GM18502 (cell line): ENCODE measurements around the gene GIT1.
A peak's percentile ranks its signal among the peaks of the same experiment; 100 is the strongest.
"Not testable (repeated sequence)": the region's sequence is repeated elsewhere in the genome, so short reads cannot be mapped to it uniquely, and the experiment has no call there.

Experiments
- ATAC-seq: cut with Tn5 transposase; IDR thresholded peaks from one replicate; pipeline ENCODE4 v1.9.1; 2021; ENCODE audit warnings: mild to moderate bottlenecking; ENCODE audit not compliant: unreplicated experiment, poor library complexity

GIT1 gene

DNA sequence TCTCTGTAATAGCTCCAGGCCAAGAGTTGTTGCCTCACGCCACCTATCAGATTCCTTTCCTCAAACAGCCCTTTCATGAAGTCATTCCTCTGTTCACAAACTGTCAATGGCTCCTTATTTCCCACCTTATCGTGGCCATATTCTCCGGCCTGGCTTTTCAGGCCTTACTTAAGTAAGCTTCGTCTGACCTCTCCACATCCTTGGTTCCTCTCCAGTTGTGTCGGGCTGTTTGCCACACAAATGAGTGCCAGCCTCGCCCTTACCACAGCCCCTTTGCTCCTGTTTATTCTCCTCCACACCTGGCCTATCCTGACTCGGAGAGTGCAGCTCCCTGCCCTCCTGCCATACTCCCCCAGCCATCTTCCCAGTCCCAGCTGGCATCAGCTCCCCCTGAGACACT is 18.9 kb downstream of the GIT1 start:
- no peak for ATAC-seq

DNA sequence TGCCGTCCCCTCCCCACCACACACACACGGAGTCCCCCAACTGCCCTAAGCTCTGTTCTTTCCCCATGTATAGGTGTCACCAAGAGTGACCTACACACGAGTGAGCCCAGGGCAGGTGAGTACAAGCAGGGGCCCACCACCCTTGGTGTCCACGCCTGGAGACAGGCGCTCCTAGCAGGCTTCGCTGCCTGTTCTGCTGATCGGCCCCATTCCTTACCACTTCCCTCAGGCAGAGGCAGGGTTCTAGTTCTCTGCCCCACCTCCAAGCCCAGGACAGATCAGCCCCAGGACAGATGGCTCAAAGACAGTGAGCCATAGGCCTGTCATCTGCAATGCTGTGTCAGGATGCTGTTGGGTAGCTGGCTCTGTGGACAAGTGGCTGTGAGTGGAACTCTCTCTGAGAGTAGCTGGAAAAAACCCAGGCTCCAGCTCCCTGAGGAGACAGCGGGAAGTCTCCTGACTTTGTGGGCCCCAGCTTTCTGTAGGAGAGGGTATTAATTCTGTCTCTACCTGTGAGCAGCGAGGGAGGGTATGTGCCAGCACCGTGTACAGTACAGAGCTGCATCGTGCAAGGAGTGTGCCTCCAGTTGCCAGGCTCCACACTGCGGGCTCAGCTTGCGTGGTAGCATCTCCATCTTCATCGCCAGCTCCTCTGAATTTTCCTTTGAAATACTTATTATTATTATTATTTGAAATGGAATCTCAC is 20.1 kb downstream of the GIT1 start:
- ATAC-seq = no peak

DNA sequence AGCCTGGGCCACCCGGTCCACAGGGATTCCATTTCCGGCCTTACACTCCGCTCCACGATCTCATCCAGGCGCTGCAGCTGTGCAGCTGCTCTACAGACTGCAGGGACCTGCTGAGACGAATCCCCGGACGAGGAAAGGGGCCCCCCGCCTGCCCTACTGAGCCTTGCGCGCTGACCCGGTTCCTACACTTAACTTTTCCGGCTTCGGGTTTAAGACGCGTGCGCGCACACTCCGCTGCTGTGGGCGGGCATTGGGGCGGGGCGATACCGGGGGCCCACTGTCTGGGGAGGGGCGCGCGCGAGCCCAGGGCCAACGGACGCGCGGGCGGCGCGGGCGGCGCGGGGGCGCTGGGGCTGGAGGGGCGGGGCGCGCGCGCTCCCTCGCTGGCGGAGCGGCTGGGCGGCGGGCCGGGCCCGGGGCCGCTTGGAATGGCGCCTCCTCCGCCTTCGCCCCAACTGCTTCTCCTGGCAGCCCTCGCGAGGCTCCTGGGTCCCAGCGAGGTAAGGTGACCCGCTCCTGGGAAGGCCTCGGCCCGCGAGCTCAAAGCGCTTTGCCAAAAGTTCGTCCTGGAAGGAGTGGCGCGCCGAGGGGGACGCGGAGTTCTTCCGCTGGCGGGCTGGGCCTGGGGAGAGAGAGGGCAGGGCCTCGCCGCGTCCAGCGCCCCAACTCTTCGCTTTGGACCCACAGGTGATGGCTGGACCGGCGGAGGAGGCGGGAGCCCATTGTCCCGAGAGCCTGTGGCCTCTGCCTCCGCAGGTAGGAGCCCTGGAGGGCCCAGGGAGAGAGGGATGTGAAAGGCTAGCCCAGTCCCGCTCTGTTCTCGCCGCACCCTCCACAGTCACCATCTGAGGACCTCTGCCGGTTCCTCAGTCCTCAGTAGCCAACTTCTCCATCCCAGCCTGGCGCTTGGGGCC is 20.9 kb downstream of the GIT1 start, which contains the start of gene TP53I13:
Gene TP53I13 (plus strand): TSS at position 371 of the 914 bp plus-strand sequence. CDS start 58 bp downstream, at position 429.
- peak; percentile 50 for ATAC-seq

DNA sequence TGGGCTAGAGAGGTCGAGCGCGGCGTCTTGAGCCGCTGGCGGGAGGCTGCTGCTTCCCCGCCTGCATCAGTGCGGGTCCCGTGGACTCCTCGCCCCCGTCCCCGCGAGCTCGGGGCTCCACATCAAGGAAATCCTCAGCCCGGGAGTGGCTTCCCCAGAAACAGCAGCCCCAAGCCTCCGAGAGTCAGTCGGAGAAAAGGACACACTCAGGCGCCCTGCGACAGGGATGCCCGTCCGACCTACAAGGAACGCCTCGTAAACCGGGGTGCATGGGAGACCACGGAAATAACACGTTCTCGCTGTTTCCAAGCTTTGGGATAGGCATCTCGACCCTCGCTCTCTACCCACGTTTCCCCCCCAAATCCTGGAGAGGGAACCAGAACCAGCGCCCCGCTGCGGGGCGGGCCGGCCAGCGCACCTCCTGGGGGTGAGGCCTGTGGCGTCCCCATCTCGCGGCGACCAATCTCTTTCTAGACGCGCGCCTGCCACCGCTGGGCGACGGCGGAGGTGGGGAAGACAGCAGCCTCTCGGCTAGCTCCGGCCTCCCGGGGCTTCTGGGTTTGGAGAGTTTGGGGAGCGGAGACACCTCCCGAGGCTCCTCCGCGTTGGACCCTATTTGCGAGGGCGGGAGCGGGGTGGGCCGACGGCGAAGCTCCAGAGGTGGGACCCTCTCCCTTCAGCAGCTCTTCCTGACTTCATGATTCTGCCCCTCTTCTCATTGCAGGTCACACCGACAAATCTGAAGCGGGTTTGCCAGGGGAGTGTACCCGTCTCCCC is 21.7 kb downstream of the GIT1 start:
- ATAC-seq = peak; percentile 44

DNA sequence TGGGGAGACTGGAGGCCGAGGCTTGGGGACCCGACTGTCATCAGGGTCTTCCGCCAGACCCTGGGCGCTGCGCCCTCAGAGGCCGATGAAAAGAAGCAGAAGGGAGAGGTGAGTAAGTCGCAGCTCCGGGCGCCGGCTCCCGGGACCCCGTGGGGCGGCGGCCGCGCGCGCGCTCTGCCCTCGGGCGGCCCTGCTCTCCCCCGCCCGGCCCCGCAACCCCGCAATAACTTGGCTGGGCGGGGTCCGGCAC is 22.2 kb downstream of the GIT1 start:
- ATAC-seq = peak; percentile 2

DNA sequence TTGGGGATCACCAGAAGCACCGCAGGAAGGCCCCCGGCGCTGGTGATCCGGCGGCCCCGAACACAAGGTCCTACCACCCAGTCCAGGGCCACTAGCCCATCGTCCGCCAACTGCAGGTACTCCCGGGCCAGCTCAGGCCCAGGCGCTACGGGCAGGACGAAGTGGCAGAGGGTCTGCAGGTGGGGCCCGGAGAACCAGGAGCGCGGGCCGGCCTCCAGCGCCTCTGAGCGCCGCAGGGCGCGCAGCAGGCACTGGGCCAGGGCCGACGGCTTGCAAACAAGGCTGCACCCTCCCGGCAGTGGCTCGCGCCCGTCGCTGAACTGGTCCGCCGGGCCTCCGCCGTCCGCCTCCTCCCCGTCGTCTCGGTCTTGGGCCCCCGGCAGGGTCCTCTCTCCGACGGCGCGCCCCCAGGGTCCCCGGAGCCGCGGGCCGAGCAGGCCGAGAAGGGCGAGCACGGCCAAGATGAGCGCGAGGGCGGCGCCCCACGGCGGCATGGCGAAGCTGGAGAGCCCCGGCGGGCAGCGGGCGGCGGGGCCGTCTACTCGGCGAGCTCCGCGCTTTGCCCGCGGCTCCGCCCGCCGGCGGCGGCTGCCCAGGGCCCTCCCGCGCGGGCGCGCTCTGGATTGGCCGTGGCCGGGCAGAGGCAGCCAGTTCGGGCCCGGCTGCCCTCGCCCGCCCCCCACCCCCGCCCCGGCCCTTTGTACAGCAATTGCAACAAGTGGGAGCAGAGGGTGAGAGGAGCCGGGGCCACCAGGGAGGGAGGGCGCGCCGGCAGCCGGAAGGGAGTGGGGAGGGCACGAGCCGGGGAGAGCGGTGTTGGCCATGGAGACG is 22.8 kb downstream of the GIT1 start, which contains the start of gene ABHD15:
Gene ABHD15 (minus strand): TSS at position 565 of the 831 bp plus-strand sequence. CDS start 71 bp downstream, at position 494.
- peak; percentile 25 for ATAC-seq

DNA sequence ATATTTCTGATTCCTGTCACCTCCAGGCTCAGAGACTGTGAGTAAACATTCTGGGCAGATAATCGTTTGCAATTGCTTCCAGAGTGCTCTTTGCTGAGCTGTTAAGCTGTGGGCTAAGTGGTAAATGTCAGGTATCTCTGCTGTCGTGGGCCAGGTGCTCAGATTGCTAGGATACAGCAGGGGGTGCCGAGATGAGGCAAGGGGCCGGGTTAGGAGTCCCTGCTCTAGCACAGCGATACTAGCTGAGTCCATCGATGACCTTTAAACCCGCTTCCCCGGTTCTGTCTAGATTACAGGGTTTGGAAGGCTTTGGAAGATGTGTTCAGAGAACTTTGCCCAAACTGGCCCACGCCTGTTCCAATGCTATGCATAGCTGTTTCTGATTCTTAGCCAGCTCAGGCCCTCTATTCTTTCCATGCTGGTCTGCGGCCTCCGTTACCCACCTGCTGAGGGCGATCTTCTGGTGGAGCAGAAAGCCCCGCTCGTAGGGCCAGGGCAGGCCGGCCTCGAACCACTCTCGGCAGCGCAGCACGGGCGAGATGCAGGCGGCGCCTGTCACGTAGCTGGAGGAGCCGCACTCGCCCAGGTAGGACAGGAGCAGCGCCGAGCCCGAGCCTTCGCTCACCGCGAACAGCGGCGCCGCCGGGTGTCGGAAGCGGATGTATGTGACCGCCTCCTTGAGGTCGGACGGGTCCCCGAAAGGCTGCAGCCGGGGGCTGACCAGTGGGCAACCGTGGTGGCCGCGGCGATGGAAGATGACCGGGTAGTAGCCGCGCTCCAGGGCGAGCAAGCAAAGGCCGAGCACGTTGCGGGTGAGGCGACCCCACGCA is 23.6 kb downstream of the GIT1 start:
- ATAC-seq = peak; percentile 16

DNA sequence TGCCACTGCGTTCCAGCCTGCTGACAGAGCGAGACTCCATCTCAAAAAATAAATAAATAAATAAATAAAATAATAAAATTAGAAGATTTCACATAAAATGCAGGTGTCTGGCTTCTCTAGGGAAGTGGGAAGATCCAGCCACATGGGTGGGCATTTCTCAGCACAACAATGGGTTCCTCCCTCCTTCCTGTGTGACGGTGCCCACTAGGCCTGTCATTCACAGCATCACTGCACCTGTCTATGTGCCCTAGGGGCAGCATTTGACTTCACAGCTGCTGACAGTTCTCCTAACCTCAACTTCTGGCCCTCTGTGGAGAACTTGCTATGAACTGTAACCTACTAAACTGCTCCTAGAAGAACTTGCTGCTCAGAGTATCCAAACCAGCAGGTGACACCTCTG is 25.6 kb downstream of the GIT1 start:
- ATAC-seq = no peak

DNA sequence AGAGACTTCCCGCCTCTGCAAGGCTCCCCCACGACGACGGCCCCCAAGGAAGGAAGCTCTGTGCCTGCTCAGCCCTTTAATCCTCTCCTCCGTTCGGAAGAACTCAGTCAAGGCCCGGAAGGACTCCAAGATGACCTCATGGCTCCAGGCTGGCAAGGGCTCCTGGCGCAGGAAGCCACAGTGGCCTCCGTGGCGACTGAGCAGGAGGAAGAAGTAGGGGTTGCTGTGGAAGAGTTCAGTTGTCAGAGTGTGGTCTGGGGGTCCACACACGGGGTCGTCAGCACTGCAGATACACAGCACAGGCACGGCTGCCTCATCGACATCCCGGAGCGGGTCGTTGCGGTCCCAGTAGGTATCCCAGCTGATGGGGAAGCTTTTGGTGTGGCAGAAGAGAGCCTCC is 26.8 kb downstream of the GIT1 start:
- ATAC-seq = no peak

DNA sequence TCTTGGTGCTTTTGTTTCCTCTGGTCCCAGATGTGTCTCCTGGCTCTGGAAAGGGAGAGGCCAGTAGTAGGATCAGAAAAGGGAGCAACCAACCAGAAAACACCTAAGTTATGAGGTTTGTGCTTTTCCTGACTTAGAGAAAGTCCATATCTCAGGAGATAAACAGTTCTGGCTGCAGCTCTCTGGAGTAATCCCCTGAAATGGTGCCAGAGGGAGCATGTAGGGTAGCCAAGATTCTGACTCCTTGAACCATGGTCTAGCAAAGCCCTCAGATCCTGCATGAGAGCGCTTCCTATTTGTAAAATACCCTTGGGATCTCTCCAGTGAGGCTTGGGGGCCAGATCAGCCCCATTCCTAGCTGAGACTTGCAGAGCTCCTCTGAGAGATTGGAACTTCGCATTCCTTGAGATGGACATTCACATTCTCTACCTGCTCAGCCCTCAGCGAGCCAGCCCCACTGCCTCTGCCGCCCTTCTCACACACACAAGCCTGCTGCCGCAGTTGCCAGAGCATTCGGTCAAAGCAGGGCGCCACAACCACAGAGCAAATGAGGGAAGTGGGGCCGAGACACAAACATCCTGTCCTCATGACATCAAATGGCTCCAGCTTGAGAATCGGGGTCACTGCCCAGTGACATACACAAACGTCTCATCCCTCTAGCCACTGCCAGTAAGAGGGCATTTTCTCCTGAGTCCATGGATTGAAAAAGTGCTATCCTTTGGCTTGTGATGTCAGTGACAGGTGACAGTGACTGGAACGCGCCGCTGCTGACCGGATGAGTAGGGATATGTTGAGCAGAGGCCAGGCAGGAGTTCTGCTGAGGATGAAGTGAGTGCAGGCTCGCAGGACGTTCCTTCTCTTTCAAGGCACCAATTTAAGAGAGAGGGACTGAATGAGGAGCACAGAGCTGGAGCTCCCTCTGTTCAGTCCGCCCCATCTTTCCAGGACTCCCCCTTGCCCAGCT is 27.6 kb downstream of the GIT1 start:
- ATAC-seq = no peak

DNA sequence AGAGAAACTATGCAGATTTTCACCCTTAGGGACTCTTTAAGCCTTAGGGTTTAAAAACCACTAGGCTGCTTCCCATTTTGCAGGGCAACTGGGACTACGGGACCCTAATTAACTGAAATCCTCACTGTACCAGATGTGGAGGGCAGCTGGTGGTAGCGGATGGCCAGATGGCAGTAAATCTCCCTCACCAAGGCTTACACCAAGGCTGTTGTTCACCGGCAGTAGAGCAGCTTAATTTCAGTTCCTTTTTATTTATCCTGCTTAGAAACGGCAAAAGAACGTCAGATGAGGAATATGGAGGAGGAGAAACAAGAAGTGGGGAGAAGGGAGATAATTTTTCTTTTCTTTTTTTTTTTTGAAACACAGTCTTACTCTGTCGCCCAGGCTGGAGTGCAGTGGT is 29.1 kb downstream of the GIT1 start:
- no peak for ATAC-seq

DNA sequence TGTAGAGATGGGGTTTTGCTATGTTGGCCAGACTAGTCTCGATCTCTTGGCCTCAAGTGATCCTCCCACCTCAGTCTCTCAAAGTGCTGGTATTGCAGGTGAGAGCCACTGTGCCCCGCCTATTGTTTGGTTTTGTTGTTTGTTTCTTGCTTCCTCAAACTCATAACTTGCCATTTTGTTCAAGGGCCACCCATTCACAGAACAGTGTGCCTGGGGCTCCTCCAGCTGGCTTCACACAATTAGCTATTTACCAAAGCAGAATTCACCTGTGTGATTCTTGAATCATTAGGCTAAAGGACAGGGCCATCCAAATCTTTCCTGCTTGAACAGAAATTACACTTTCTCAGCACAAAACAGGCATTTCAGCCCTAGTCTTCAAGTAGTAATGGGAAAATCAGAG is 29.8 kb downstream of the GIT1 start:
- no peak for ATAC-seq

DNA sequence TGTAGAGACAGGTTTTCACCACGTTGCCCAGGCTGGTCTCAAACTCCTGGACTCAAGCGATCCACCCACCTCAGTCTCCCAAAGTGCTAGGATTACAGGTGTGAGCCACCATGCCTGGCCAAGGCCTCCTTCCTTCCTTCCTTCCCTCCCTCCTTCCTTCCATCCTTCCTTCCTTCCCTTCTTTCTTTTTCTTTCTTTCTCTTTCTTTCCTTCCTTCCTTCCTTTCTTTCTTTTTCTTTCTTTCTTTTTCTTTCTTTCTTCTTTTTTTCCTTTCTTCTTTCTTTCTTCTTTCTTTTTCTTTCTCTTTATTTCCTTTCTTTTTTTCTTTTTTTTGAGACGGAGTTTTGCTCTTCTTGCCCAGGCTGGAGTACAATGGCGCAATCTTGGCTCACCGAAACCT is 31.3 kb downstream of the GIT1 start:
- not testable (repeated sequence) for ATAC-seq

DNA sequence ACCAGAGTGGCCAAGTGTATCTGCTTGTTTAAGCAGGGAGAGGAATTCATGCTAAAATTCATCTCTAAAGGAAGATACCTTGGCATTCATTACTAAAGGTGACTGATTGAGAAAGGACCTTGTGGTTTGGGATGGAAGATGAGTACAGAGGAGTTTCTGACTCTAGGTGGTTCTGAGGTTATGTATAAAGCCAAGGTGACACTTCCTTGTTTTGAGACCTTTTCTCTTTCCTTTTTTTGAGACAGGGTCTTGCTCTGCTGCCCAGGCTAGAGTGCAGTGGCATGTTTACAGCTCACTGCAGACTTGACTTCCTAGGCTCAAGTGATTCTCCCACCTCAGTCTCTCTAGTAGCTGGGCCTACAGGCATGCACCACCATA is 31.7 kb downstream of the GIT1 start:
- no peak for ATAC-seq

DNA sequence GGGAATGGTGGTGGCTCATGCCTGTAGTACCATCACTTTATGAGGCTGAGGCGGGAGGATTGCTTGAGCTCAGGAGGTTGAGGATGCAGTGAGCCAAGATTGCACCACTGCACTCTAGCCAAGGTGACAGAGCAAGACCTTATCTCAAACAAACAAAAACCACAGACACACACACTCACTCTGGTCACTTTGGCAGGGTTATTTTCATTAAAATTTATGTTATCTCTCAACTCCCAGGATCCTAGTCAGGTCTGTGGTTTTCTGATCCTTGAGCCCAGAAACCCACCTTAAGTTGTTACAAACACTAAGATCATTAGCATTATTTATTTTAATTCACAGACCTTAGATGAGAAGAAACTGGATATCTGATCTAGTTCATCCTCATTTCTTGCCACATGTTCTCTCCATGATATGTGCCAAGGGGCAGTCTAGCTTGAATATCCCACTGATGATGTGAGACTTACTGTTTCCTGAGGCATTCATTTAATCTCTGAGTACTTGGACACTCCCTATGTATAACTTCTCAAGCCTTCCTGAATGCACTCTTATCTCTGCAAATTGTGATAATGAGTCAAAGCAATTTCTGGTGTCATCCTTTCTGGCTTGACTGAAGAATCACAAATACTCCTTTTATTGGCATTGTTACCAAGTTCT is 32.2 kb downstream of the GIT1 start:
- ATAC-seq = no peak

DNA sequence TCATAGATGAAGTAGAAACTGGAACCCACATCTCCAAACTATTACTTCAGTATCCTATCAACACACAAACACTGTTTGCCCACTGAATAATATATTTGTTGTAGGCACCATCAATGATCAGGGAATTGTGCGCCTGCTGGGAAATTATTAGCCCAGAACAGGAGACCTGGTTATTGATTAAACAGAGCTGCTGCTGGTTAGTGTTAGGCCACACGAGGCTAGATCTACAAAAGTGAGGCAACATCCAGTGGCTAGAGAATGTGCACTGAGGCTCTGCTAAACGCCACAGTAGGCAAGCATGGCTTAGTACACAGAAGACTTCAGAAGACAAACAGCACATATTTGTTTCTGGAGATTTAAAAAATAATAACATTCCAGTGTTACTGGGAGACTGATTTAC is 33.6 kb downstream of the GIT1 start:
- no peak for ATAC-seq

DNA sequence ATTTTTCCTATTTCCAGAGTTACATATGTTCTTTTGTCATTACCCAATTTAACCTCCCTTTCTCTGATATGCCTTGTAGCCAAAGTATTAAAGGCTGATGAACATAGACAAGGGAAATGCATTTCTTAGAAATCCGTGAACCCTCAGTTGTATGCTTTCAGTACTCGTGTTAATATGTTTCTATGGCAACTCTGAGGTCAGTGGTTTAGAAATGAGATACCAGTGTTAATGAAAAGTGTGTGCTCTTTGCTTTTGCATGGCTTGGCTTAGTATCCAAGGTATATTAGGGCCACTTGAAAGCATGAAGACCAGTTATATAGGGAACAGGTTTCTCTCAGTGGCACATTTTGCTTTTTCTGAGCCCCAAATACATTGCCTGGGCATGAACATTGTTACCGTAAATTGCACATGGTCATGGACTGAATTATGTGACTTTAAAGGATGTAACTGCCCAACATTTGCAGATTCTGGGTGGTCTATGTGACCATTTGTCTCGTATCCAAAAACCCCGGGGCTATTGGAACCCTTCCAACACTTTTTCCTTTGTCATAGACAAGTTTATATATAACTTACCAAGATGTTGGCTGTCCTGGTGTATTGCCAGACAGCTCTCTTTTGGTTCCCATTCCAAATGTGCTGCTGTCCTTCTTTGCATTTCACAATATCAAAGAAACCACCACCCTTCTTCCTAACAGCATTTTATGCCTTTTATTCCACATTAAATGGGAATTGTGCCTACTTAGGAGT is 40.1 kb downstream of the GIT1 start:
- no peak for ATAC-seq
